ACC112 (cell line): Measurements from ENCODE around the gene DHRSX.

Source experiments
- H2AFZ ChIP-seq: fragments of 200-600 bp; sonication (generic); one replicate; pipeline ENCODE4 v1.6.0; 2017; ENCODE audit warnings: antibody characterized with exemption, low read length; ENCODE audit not compliant: unreplicated experiment
- H3K27ac ChIP-seq: fragments of 200-600 bp; sonication (generic); 2 replicates; pipeline ENCODE4 v1.5.1; 2014; ENCODE audit warnings: low read depth, mild to moderate bottlenecking, antibody characterized with exemption, low read length, moderate library complexity
- H3K27me3 ChIP-seq: fragments of 200-600 bp; sonication (generic); 2 replicates; pipeline ENCODE4 v1.6.1; 2014; ENCODE audit warnings: mild to moderate bottlenecking, antibody characterized with exemption, low read length, moderate library complexity, mixed read lengths; ENCODE audit not compliant: insufficient read depth
- H3K36me3 ChIP-seq: fragments of 200-600 bp; sonication (generic); 2 replicates; pipeline ENCODE4 v1.6.1; 2016; ENCODE audit warnings: mild to moderate bottlenecking, antibody characterized with exemption, low read length, moderate library complexity, mixed read lengths; ENCODE audit not compliant: insufficient read depth
- H3K4me1 ChIP-seq: fragments of 200-600 bp; sonication (generic); one replicate; pipeline ENCODE4 v1.6.1; 2016; ENCODE audit warnings: low read length, mixed read lengths; ENCODE audit not compliant: insufficient read depth, unreplicated experiment, control insufficient read depth
- H3K4me3 ChIP-seq: fragments of 200-600 bp; sonication (generic); 2 replicates; pipeline ENCODE4 v1.5.1; 2014; ENCODE audit warnings: mild to moderate bottlenecking, low read depth, low read length
- H3K79me2 ChIP-seq: fragments of 200-600 bp; sonication (generic); one replicate; pipeline ENCODE4 v1.6.0; 2016; ENCODE audit warnings: low read length; ENCODE audit not compliant: control insufficient read depth, unreplicated experiment, insufficient read depth

DHRSX gene

GRCh38 chrX:2193273-2193592 is 307.5 kb downstream of the DHRSX start:
- H3K36me3 ChIP-seq: no peaks in the 10 kb centered on the region
- H3K4me3 ChIP-seq: no peak overlapping the region
- no peaks in the 10 kb centered on the region for H3K4me1 ChIP-seq
- no peaks in the 10 kb centered on the region for H3K27me3 ChIP-seq
- no peak overlapping the region for H3K27ac ChIP-seq
- no peaks in the 10 kb centered on the region for H3K79me2 ChIP-seq
- no peak overlapping the region for H2AFZ ChIP-seq

DNA sequence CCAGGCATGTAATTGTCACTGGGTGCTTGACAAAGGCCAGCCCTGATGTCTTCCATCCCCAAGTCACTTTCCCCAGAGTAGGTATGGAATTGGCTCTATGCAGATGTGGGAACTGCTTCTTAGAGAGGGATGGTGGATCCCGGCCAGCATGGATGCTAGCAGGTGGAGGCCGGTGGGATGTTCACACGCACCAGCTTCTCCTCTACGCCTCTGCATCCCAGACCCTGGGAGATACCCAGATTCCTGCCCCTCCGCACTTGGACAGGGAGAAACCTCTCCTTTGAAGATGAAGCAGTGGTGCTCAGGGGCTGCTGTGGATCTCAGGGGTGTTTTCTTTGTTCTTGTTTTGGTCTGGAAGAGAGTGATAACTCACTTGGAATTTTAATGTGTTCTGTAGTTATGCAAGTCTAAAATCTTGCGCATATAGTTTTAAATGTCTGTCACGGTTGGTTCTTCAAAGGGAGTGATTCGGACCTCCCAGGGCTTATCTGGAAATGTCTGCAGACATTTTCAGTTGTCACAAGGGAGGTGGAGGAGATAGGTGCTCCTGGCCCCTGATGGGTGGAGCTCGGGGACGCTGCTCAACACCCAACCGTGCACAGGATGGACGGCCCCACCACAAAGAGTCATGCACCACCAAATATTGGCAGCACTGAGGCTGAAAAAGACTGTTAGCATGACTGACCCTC is 308.0 kb downstream of the DHRSX start:
- no peaks in the 10 kb centered on the region for H3K36me3 ChIP-seq
- no peaks in the 10 kb centered on the region for H3K4me1 ChIP-seq
- no peaks in the 10 kb centered on the region for H3K79me2 ChIP-seq
- H3K27me3 ChIP-seq: no peaks in the 10 kb centered on the region
- no peak overlapping the region for H3K27ac ChIP-seq
- no peak overlapping the region for H2AFZ ChIP-seq
- no peak overlapping the region for H3K4me3 ChIP-seq

GRCh38 chrX:2188840-2189239 is 311.9 kb downstream of the DHRSX start:
- Histone ChIP-seq H2AFZ (no peak overlapping the region), H3K4me1 (no peaks in the 10 kb centered on the region), H3K4me3 (no peak overlapping the region), H3K27ac (no peak overlapping the region), H3K27me3 (no peaks in the 10 kb centered on the region), H3K36me3 (no peaks in the 10 kb centered on the region), H3K79me2 (no peaks in the 10 kb centered on the region)

DNA sequence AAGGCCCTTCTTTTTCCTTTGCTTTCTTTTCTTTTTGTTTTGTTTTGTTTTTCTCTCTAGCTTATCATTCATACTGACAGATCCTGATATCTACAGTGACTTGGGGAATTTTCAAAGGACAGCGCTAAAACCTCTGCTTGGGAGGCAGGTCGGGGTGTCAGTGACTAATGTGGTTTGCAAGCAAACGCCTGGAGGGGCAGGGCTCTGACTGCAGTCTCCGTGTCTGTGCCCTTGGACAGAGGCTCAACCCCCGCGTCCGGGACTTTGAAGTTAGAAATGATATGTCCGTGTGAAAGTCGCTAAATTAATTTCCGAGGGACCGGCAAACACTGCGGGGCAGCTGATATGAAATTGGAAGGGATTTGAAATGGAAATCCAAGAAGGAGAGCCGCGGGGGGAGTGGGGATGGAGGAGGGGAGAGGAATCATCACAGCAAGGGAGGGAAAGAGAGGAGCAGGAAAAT is 312.4 kb downstream of the DHRSX start:
- no peak overlapping the region for H3K4me3 ChIP-seq
- H3K36me3 ChIP-seq: no peaks in the 10 kb centered on the region
- no peak overlapping the region for H2AFZ ChIP-seq

GRCh38 chrX:2187352-2188115 is 313.2 kb downstream of the DHRSX start:
- no peaks in the 10 kb centered on the region for H3K4me1 ChIP-seq
- H3K27ac ChIP-seq: no peak overlapping the region
- H3K79me2 ChIP-seq: no peaks in the 10 kb centered on the region
- no peak overlapping the region for H3K4me3 ChIP-seq
- no peak overlapping the region for H2AFZ ChIP-seq
- no peaks in the 10 kb centered on the region for H3K27me3 ChIP-seq
- no peaks in the 10 kb centered on the region for H3K36me3 ChIP-seq

More for the DNA sequence above, 312.4 kb downstream of the DHRSX start:
- no peak overlapping the region for H3K27ac ChIP-seq
- H3K79me2 ChIP-seq: no peaks in the 10 kb centered on the region
- no peaks in the 10 kb centered on the region for H3K27me3 ChIP-seq
- no peaks in the 10 kb centered on the region for H3K4me1 ChIP-seq

GRCh38 chrX:2185341-2186082 is 315.3 kb downstream of the DHRSX start:
- no peaks in the 10 kb centered on the region for H3K27me3 ChIP-seq
- no peak overlapping the region for H3K27ac ChIP-seq
- H3K79me2 ChIP-seq: no peaks in the 10 kb centered on the region
- H3K4me1 ChIP-seq: no peaks in the 10 kb centered on the region
- H2AFZ ChIP-seq: no peak overlapping the region
- H3K36me3 ChIP-seq: no peaks in the 10 kb centered on the region
- H3K4me3 ChIP-seq: no peak overlapping the region

DNA sequence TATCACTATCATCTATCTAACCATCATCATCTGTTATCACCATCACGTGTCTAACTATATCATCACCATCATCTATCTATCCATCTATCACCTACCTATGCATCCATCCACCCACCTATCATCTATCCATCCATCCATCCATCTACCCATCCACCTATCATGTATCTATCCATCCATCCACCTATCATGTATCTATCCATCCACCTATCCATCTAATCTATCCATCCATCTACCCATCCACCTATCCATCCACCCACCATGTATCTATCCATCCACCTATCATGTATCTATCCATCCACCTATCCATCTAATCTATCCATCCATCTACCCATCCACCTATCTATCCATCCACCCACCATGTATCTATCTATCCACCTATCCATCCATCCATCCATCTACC is 316.7 kb downstream of the DHRSX start:
- no peak overlapping the region for H3K27ac ChIP-seq
- H3K4me1 ChIP-seq: no peaks in the 10 kb centered on the region

GRCh38 chrX:2183193-2183725 is 317.5 kb downstream of the DHRSX start:
- H3K27me3 ChIP-seq: no peaks in the 10 kb centered on the region
- no peaks in the 10 kb centered on the region for H3K36me3 ChIP-seq
- H3K4me3 ChIP-seq: no peak overlapping the region
- H3K79me2 ChIP-seq: no peaks in the 10 kb centered on the region
- no peaks in the 10 kb centered on the region for H3K4me1 ChIP-seq
- no peak overlapping the region for H2AFZ ChIP-seq
- H3K27ac ChIP-seq: no peak overlapping the region

More for the DNA sequence above, 316.7 kb downstream of the DHRSX start:
- no peaks in the 10 kb centered on the region for H3K27me3 ChIP-seq
- H3K79me2 ChIP-seq: no peaks in the 10 kb centered on the region
- H2AFZ ChIP-seq: no peak overlapping the region
- no peak overlapping the region for H3K4me3 ChIP-seq
- H3K36me3 ChIP-seq: no peaks in the 10 kb centered on the region

GRCh38 chrX:2177541-2177940 is 323.2 kb downstream of the DHRSX start:
- no peaks in the 10 kb centered on the region for H3K27me3 ChIP-seq
- no peaks in the 10 kb centered on the region for H3K4me1 ChIP-seq
- H3K27ac ChIP-seq: no peak overlapping the region
- no peak overlapping the region for H3K4me3 ChIP-seq
- no peaks in the 10 kb centered on the region for H3K79me2 ChIP-seq
- no peak overlapping the region for H2AFZ ChIP-seq
- H3K36me3 ChIP-seq: no peaks in the 10 kb centered on the region

DNA sequence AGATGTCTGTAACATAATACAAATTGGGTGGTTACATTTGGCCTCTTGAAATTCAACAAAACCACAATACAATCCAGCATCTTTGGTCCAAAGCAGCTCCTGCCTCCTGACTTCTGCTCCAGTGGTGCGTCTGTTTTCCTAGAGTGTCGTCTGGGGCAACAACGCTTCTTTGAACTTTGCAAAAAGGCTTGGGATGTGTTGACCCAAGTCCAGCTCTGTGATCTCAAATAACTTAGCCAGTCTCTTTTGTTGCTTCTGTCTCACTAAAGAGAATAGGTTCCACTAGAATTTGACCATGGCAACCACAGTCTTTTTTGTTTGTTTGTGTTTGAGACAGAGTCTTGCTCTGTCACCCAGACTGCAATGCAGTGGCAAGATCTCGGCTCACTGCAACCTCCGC is 324.0 kb downstream of the DHRSX start:
- Histone ChIP-seq H3K27ac (no peak overlapping the region), H3K4me3 (no peak overlapping the region), H3K79me2 (no peaks in the 10 kb centered on the region), H3K27me3 (no peaks in the 10 kb centered on the region), H3K36me3 (no peaks in the 10 kb centered on the region), H2AFZ (no peak overlapping the region), H3K4me1 (no peaks in the 10 kb centered on the region)
